GM19193 (cell line): ENCODE results near the gene THRB.

Experiments used
- POLR2A ChIP-seq: IDR thresholded peaks from 4 replicates; pipeline ENCODE4 v1.6.1; 2011; ENCODE audit not compliant: insufficient read depth, insufficient read length; ENCODE audit errors: extremely low read depth

Gene THRB

GRCh38 chr3:24261521-24261920 lies 233.1 kb downstream of the THRB start:
- no peak for TF ChIP-seq POLR2A

GRCh38 chr3:24259901-24260512 lies 234.6 kb downstream of the THRB start:
- TF ChIP-seq POLR2A: no peak

- no peak for TF ChIP-seq POLR2A
These were observed 235.7 kb downstream of the THRB start for GRCh38 chr3:24258727-24259600.

DNA sequence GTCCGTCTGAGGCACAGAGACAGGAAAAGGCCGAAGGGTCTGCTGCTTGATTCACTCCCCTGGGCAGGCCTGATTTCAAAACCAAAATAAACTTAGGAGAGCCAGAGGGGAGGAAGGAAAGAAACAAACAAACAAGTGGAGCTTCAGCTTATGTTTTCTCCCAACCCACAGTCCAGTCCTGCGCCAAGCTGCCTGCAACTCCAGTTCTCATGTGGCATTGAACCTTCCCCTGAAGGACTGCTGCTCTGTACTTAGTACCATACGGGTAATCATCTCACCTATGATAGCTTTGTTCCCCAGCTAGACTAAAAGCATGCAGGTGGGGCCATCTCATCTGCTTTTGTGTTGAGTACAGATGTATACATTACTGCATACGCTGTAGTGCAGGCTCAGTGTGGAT lies 236.4 kb downstream of the THRB start:
- TF ChIP-seq POLR2A: no peak

DNA sequence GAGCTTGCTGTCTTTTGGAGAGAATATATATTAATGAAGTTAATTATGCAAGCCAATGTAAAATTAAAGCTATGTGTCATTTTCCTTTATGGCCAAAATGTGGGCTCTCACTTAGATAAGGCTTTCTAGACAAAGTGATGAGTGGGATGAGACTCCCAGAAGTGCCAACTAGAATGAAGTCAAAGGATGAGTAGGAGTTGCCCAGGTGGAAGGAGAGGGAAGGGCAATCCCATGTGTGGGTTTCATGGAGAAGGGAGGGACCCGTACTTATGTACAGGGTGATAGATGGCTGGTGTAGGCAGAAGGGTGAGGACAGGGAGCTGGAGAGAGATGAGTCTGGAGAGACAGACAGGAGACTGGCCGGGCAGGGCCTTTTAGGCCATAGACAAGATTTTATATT lies 239.2 kb downstream of the THRB start:
- no peak for TF ChIP-seq POLR2A

DNA sequence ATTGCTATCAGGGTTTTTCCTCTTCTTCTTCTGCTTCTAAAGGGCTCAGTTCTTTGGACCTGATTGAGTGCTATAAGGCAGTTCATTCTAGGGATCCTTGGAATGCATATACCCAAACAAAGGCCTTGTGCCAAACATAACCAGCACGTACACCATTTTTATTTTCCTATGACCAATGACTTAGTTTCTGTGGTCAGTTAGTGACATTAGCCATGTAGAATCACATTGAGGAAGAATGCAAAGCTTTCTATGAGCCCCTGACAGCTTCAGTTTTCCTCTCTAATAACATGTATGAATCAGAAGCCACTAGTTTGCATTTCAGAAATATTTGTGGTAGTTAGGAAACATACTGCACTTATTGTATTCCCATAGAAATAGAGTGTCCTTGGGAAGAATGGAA lies 240.0 kb downstream of the THRB start:
- TF ChIP-seq POLR2A: no peak

DNA sequence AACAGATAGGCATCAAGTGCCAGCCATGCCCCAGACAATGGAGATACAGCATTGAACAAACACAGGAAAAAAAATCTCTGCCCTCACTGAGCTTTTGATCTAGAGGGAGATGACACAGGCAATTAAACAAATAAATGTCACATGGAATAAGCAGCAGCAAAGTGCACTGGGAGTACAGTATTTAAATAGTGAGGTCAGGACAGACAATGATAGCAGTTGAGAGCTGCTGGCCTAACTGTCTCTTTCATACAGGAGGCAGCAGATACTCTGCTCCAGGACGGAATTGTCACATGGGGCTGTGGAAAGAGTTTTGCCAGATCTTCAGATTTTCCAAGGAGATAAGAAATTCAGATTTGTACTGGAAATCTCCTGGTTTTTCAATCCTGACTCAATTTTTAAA lies 241.3 kb downstream of the THRB start:
- no peak for TF ChIP-seq POLR2A

GRCh38 chr3:24249523-24249922 lies 245.1 kb downstream of the THRB start:
- no peak for TF ChIP-seq POLR2A

- no peak for TF ChIP-seq POLR2A
These were observed 249.6 kb downstream of the THRB start for GRCh38 chr3:24245056-24245455.

DNA sequence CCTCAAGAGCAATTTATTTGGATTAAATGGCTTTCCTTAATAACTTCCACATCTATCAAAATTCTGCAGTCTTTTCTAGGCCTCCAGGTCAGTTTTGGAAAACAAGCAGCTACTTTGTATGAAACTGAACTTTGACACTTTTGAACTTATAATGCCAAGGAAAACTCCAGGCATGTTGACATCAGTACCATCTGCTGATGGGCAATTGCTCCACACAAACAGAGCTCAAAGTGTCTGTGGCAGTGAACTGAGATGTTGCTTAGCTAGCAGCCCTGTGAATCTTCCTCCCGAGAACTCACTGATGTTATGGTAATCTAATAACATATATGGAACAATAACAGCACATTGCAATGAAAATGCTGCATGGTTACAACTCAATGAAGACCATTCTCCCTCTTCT lies 250.2 kb downstream of the THRB start:
- no peak for TF ChIP-seq POLR2A

- TF ChIP-seq POLR2A: no peak
These were observed 252.5 kb downstream of the THRB start for GRCh38 chr3:24242012-24242698.

DNA sequence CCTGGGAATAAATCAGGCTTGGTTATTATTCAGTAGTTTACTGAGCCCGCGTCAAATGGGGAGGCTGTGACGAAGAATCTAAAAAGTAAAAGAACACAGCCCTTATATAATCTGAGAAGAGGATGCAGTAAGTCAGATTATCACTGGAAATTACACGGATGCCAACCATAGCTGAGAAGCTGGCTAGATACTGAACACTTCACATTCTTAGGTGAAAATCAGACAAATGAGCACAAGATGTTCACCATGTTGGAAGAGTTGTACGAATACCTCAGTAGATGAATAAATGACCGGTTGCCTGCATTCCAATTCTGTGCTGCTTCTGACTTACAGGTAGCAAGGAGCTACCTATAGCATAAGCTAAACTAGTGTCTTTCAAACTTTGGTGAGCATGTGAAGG lies 254.3 kb downstream of the THRB start:
- no peak for TF ChIP-seq POLR2A

DNA sequence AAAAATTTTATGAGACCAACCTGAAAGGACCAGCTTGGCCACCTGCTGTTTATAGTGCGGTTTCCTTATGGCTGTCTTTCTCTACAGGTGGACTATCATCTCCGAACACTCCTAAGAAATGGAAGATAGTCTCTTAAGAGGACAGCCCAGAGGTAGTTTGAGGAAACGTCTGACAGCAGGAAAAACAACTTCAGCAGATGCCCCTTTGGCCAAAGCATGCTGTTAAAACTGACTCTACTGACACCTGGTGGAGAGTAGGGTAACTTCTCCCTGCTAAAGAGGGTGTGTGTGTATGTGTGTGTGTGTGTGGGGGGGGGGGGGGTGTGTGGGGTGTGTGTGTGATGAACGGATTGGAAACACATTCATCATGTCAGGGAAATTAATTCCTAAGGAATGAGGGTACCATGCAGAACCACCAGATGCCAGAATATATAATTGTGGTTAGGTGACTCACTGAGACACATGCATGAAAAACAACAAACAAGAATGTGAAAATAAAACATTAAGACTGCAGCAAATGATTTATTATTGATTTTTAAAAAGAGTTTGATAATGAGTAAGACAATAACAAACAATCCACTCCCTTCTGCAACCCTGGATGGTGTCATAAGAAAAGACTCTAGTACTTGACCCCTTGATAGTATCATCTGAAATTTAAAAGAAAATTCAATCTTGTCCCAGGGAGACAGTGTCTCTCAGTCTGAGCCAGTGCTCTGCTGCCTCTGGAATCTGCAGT lies 256.5 kb downstream of the THRB start:
- no peak for TF ChIP-seq POLR2A

DNA sequence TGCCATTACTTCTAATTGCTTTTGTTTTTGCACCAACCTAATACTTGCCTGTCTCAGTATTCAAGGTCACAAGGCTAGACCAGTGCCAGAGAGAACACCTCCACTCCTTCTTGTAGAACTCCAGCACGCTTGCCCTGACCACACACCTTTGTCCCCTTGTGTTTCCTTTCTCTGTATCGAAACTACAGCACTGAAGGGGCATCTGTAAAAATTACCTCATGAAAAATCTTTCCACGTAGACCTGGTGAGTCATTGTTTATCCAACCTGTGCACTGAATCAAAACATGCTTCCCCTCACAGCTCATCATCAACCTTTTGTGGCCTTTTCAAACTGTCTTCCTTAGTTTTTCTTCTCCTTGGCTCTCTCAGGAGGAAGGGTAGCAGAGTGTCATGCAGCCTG lies 259.5 kb downstream of the THRB start:
- no peak for TF ChIP-seq POLR2A

DNA sequence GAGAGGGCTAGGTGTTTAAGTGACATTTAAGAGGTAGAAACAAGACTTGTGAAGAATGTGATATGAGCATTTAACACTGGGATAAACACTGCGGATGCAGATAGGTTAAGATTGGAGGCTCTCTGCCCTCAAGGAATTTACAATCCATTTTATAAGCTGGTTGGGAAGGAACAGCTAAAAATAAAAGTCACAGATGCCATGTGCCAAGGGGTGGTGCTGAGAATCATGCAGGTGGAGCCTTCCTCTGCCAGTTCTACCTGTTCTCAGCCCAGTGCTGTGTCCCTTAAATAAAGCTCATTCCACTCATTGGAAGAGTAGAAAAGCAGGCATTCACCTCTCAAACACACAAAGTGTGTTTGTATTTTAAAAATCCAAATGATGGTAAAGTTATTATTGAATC lies 261.9 kb downstream of the THRB start:
- TF ChIP-seq POLR2A: no peak
